NK-92 (cell line): ENCODE measurements around the gene SLCO4A1.

Experiments
- DNase-seq: peaks from one replicate; lab custom pipeline; 2025; ENCODE audit not compliant: unreplicated experiment; lab: John Stamatoyannopoulos, UW

The SLCO4A1 gene

DNA sequence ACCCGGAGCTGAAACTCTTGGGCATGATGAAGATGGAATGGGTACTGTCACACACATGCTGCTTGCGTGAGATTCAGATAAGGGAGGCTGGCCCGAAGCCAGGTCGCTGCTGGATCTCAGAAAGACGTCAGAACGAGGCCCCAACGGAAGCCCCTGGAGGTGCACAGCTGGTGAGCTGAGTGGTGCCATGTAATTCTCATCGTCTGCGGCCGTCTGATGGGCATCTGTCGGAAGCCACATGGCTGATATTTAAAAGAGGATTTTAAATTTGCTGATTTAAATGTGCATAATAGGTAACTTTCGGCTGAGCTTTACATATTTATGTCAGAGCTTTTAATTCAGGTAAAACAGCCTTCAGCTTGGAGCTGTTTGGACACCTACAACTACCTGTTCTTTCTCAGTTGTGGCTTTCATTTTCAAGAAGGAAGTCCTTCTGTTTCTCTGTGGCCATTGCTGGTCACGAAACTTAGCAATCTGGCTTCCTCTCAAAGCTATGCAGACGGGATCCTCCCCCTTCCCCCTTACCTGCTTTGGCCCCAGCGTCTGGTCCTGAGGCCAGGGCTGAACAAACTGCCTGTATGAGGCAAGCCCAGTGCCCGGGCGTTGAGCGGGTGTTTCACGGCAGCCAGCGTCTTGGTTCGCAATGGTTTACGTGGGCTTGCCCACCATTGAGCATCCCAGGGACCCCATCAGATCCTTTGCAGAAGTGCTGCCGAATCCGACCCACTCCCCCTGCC lies 9.2 kb downstream of the SLCO4A1 start:
- DNase-seq, result peak; percentile 40

- no peak for DNase-seq
Observed at GRCh38 chr20:62652041-62652893, 10.0 kb downstream of the SLCO4A1 start.

DNA sequence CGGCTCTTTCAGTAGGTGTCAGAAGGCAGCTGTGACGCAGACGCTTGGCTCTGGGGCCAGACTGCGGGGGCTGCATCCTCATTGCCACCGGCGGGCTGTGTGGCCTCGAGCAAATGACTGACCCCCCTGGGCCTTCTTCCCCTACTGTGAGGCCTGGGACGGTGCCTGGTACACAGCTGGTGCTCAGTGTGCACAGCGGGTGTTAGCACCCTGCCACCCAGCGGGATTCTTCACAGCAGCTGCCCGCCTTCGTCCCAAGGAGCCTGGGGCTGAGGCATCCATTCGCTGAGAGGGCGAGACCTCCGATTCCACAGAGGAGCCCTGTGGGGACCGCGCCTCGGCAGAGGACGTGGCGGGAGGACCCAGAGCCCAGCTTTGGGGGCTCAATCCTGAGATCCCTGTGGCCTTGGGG lies 10.6 kb downstream of the SLCO4A1 start:
- DNase-seq, result no peak

DNA sequence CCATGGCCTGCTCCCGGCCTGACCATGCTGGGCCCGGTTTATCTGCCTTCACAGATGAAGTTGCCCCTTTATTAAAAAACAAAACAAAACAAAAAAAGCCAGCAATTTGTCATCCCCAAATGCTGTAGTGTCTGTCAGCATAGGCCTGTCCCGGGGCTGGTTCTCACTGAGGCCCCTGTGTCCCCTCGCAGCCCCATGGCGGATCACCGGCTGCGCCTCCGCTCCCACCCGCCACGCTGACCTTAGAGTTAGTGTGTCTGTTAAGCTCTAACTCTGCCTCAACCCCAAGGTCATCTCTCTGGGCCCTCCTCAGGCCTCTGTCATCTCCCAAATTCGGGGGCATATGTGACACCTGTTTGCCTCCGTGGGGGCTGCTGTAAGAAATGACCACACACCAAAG lies 11.1 kb downstream of the SLCO4A1 start:
- DNase-seq, result no peak

- DNase-seq, result no peak
Observed at GRCh38 chr20:62653951-62654685, 11.8 kb downstream of the SLCO4A1 start.

DNA sequence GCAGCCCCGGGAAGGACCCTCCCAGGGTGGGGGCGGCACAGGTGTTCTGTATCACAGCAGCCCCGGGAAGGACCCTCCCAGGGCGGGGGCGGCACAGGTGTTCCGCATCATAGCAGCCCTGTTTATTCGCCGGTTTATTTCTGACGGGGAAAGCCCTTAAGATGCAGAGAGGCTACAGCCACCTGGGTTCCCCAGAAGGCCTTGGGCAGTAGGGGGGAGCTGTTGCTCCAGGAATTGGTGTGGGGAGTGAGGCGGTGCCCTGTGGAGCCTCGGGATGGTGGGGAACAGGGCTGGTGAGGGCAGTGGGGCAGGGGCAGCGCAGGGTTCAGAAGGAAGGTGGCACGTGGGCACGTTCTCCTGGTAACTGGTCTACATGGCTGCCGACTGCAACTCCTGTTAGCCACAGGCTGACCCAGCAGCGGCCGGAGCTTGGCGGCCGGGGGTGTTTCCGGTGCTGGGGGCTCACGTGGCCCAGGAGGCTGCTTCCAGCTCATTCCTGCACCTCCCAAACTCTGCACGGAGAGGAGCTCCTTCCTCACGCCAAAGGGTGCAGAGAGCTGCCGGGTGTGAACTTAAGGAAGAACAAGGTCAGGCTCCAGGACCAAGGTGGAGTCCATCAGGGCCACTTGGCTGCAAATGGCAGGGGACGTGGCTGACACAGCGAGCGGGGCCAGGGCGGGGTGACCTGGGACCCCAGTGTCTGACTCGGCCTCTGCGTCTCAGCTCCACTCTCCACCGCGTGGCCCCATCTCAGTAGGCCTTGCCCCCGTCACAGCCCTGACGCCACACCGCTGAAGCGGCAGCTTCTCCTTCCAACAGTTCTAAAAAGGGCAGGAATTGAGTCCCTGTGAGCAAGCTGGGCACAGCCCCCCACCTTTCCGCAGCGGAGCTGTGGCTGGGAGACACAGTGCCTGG lies 13.2 kb downstream of the SLCO4A1 start:
- DNase-seq, result no peak

DNA sequence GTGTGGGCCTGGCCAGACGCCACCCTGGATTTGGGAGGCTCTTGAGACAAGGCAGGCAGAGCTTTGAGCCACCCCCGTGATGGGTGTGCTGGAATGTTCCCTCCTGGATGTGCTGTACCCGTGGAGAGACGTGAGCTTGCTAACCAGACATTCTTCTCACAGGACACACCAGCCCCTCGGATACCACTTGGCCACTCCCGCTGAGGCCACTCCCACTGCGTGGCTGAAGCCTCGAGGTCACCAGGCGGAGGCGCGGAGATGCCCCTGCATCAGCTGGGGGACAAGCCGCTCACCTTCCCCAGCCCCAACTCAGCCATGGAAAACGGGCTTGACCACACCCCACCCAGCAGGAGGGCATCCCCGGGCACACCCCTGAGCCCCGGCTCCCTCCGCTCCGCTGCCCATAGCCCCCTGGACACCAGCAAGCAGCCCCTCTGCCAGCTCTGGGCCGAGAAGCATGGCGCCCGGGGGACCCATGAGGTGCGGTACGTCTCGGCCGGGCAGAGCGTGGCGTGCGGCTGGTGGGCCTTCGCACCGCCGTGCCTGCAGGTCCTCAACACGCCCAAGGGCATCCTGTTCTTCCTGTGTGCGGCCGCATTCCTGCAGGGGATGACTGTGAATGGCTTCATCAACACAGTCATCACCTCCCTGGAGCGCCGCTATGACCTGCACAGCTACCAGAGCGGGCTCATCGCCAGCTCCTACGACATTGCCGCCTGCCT lies 14.1 kb downstream of the SLCO4A1 start:
- DNase-seq, result no peak

- DNase-seq, result no peak
Observed at GRCh38 chr20:62656919-62657588, 14.8 kb downstream of the SLCO4A1 start.

DNA sequence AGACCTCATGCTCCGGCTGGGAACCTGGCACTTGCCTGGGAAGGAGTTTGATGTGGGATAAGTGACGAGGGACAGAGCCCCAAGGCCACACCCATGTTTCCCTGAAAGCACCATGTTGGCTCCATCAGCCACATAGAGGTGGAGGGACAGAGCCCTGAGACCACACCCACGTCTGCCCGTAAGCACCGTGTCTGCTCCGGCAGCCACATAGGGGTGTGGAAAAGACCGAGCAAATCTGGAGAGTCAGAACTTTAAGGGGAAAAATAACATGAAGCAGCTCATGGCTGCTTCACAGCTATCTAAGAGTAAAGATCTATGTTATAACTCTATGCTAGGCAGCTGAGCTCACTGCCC lies 15.3 kb downstream of the SLCO4A1 start:
- DNase-seq, result no peak

DNA sequence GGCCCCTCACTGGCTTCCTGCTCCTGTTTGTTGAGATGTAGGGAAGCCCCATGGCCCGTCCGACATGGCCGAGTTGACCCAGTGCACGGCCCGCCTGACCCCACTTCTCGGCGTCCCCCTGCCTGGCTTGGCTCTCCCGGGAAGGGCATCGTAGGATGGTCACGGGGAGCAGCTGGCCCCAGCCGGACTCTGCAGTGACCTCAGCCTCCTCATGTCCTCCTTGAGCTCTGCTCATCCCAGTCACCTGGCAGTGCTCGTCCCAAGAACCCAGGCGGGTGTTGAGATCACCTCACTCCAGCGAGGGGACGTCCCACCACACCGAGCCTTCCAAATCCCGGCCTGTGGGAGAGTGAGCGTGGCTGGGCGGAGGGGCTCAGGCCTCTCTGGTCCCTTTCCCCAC lies 15.7 kb downstream of the SLCO4A1 start:
- DNase-seq, result no peak

DNA sequence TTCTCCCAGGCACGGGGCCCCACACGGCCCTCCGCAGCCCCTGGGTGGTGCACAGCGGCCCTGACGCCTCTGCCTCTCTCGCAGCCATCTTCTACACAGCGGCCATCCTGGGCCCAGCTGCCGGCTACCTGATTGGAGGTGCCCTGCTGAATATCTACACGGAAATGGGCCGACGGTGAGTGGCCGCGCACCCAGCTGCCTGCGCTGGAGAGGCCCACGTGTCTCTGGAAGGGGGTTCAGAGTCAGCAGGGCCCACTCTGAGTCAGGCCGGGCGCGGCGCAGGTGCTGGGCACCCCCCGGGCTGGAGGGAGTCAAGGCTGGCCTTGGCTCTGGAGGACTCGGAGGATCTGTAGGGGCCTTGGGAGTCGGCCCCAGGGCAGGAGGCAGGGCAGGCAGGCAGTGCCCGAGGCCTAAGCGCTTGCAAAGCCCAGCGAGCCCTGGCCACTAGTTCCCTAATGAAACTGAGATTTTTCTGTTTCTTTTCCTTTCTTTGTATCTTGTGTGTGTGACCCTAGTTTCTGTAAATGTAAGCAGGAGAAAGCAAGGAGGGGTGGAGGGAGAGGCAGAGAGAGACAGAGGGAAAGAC lies 16.4 kb downstream of the SLCO4A1 start:
- no peak for DNase-seq

GRCh38 chr20:62659488-62660239 lies 17.4 kb downstream of the SLCO4A1 start:
- DNase-seq, result no peak

- no peak for DNase-seq
Observed at GRCh38 chr20:62660240-62660615, 17.9 kb downstream of the SLCO4A1 start.

GRCh38 chr20:62660768-62661167 lies 18.5 kb downstream of the SLCO4A1 start:
- DNase-seq, result no peak

DNA sequence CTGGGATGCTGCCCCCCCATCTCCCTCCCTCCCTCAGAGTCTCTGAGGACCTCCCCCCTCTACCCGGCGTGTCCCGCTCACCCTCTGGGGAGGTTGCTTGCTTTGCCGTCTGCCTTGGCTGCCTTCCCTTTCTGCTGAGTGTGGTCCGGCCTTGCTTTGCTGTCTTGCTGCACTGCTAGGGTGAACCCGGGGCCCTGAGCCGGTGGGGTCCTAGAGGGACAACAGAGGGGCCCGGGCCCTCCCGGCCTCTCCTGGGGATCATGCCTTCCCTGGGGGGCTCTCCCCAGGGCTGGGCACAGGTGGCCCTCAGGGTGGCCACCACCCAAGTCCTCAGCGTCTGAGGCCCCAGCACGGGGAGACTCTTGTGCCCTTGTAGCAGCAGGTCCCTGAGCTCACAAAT lies 19.3 kb downstream of the SLCO4A1 start:
- DNase-seq, result no peak

- no peak for DNase-seq
Observed at GRCh38 chr20:62662422-62662821, 20.1 kb downstream of the SLCO4A1 start.

- no peak for DNase-seq
Observed at GRCh38 chr20:62663145-62664018, 21.1 kb downstream of the SLCO4A1 start.
